ENCODE measurements around the gene PRR36.

DNA sequence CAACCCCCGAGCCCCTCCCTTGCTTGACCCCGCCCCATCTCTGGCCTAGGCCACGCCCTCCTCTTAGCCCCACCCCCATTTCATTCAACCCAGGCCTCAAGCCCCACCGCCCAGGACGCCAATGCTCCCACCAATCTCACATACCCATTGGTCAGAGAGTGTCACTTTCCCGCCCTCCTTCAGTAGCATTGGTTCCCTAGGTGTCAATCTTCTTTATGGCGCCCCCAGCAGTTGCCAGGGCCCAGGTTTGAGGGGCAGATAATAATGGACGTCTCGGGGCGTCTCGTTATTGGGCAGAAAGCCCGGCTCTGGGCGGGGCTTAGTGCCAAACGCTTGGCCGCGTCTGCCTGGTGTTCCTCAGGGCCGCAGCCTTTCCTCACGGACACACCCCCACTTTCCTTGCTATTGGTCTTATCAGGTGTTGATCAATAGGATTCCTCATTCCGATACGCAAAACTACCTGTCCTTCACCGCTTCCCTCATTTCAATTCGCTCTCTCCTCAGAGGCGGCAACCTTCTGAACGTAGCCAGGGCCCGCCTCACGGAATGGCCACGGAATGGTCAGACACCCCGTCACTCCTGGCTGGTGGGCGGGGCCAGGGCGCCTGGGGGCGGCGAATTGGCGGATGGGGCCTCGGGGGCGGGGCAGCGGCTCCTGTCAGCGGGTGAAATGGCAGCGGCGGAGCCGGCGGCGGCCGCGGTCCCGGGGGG is 44.5 kb downstream of the PRR36 start, which contains the start of gene EVI5L:
- TF ChIP-seq, protein P1, sequence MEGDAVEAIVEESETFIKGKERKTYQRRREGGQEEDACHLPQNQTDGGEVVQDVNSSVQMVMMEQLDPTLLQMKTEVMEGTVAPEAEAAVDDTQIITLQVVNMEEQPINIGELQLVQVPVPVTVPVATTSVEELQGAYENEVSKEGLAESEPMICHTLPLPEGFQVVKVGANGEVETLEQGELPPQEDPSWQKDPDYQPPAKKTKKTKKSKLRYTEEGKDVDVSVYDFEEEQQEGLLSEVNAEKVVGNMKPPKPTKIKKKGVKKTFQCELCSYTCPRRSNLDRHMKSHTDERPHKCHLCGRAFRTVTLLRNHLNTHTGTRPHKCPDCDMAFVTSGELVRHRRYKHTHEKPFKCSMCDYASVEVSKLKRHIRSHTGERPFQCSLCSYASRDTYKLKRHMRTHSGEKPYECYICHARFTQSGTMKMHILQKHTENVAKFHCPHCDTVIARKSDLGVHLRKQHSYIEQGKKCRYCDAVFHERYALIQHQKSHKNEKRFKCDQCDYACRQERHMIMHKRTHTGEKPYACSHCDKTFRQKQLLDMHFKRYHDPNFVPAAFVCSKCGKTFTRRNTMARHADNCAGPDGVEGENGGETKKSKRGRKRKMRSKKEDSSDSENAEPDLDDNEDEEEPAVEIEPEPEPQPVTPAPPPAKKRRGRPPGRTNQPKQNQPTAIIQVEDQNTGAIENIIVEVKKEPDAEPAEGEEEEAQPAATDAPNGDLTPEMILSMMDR (conservative IDR thresholded peaks at IDR 0.05; ENCODE audit: low read depth, low read length): no peak
- no peak for TF ChIP-seq EZH2 (IDR thresholded peaks at IDR 0.05; ENCODE audit: borderline replicate concordance, low read depth, low read length, poor library complexity, severe bottlenecking)

All from A673 (cell line).